GM18505 (cell line): ENCODE measurements around the gene BSDC1.
A peak's percentile ranks its signal among the peaks of the same experiment; 100 is the strongest.
"Not testable (repeated sequence)": the region's sequence is repeated elsewhere in the genome, so short reads cannot be mapped to it uniquely, and the experiment has no call there.

ENCODE experiments used
- ATAC-seq: cut with Tn5 transposase; IDR thresholded peaks from one replicate; pipeline ENCODE4 v1.9.1; 2021; ENCODE audit not compliant: unreplicated experiment
- POLR2A ChIP-seq: IDR thresholded peaks from 4 replicates; pipeline ENCODE4 v1.6.1; 2011; ENCODE audit warnings: borderline replicate concordance; ENCODE audit not compliant: insufficient read depth, insufficient read length; ENCODE audit errors: extremely low read depth

The BSDC1 gene

DNA sequence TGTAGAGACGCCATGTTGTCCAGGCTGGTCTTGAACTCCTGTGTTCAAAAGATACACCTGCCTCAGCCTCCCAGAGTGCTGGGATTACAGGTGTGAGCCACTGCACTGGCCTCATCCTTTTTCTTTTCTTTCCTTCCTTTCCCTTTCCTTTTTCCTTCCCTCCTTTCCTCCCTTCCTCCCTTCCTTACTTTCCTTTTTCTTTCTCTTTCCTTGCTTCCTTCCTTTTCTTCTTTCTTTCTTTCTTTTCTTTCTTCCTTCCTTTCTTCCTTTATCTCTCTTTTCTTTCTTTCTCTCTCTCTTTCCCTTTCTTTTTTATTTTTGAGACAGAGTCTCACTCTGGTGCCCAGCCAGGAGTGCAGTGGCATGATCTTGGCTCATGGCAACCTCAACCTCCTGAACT, 37.8 kb downstream of the BSDC1 start:
- no peak for TF ChIP-seq POLR2A
- ATAC-seq, result no peak

GRCh38 chr1:32355778-32356177, 38.5 kb downstream of the BSDC1 start:
- ATAC-seq, result not testable (repeated sequence)

- ATAC-seq, result no peak
- TF ChIP-seq POLR2A, result no peak
Observed at GRCh38 chr1:32353886-32354570, 40.2 kb downstream of the BSDC1 start.

- ATAC-seq, result no peak
- TF ChIP-seq POLR2A, result no peak
Observed at GRCh38 chr1:32353431-32353830, 40.8 kb downstream of the BSDC1 start.

DNA sequence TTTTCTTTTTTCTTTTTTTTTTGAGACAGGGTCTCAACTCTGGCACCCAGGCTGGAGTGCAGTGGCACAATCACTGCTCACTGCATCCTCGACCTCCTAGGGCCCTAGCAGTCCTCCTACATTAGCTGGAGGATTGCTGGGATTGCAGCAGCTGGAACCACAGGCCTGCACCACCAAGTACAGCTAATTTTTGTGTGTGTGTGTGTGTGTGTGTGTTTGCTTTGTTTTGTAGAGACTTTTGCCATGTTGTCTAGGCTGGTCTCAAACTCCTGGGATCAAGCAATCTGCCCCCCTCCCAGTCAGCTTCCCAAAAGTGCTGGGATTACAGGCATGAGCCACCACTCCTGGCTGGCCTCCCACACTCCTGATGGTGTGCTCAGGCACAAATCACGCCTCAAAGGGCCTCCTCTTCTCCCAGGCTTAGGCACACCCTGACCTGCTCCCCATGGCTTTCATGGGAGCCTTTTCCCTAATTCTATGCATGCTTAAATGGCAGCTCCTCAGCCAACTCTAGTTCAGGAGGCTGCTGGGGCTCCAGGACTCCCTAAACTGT, 41.3 kb downstream of the BSDC1 start:
- ATAC-seq, result no peak
- TF ChIP-seq POLR2A, result no peak

DNA sequence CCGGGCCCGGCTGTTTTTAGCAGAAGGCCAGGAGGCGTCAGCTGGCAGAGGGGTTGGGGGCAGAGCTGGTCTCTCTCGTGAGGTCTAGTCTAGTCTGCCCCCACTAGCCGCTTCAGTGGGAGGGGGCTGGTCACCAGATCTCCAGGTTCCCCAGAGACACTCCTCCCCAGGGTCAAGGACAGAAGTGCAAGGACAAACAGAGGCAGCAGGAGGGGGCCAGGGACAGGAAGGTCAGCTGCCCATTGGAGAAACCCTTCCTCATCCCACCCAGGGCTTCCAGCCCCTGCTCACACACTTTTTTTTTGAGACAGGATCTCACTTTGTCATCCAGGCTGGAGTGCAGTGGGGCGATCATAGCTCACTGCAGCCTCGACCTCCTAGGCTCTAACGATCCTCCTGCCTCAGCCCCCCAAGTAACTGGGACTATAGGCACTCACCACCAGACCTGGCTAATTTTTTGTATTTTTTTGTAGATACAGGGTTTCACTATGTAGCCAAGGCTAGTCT, 41.9 kb downstream of the BSDC1 start:
- no peak for TF ChIP-seq POLR2A
- no peak for ATAC-seq

- peak; percentile 77 for ATAC-seq
- TF ChIP-seq POLR2A, result peak; percentile 65
Observed at GRCh38 chr1:32351399-32352238, 42.6 kb downstream of the BSDC1 start.

DNA sequence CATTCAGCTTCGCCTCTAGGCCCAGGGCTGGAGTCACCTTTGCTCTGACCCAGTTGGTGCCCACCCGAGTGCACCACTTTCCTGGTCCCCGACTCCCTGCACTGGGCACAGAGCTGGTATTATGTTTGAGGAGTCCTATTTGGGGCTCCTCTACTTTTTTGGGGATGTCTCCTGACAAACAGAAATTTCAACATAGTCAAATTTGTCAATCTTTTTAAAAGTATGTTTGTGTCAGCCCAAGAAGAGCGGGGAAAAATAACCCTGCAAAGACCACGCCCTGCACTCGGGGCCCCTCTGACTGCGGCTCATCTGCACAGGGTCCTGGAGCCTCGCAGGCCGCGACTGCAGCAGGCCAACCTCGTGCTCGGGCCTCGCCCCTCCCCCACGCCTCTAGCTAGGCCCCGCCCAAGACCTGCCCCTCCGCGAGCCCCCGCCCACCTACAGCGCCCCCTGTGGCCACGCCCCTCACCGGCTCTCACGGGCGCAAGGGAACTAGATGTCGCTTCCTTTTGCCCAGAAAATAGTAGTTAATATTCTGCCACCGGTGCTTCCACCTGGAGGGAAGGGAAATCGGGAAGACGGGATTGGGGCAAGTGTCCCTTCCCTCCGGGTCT, 43.3 kb downstream of the BSDC1 start:
- peak; percentile 61 for TF ChIP-seq POLR2A
- peak; percentile 35 for ATAC-seq

- ATAC-seq, result no peak
Observed at GRCh38 chr1:32349211-32349708, 45.0 kb downstream of the BSDC1 start.

GRCh38 chr1:32346532-32347157, 47.6 kb downstream of the BSDC1 start:
- no peak for ATAC-seq
- no peak for TF ChIP-seq POLR2A

More at GRCh38 chr1:32349211-32349708, 45.0 kb downstream of the BSDC1 start:
- TF ChIP-seq POLR2A, result no peak

DNA sequence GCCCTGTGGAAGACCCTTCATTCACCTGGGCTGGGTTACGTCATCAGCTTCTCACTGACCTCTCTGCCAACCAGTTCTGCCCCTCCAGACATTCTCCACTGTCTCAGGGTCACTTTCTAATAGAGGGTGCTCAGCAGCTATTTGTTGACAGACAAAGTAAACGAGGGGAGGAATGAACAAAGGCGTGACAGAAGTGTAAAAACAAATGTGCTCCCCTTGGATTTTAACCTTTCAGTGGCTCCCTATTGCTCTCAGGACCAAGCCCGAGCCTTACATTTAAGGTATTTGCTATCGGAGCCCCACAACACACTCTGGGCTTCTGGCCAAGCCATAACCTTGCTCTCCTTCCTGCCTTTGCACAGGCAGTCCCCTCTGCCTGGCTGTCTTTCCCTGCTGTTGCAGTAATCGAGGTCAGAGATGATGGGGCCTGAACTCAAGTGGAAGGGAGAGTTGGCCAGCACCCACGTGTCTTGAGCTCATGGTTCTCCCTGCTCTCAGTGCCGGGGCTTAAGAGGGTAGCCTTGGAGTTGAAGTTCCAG, 48.9 kb downstream of the BSDC1 start:
- TF ChIP-seq POLR2A, result no peak
- no peak for ATAC-seq

DNA sequence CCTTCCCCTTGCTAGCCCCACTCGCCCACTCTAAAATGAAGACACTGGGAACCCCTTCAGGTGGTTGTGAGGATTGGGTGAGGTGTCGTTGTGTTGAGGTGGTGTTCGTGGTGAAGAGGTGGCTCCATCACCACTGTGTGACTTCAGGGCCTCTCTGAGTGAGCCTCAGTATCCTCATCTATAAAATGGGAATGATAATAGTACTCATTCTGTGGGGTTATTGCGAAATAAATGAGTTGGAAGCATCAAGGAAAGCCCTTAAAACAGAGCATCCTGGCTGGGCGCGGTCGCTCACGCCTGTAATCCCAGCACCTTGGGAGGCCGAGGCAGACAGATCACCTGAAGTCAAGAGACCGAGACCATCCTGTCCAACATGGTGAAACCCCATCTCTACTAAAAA, 51.5 kb downstream of the BSDC1 start:
- no peak for ATAC-seq
- TF ChIP-seq POLR2A, result no peak
